Activated B cell treated with CpG ODN at 0.5 μM for 24 hours (primary cell): ENCODE data around the gene MARCHF11. TPM values are rescaled to one million over a fixed set of nuclear protein-coding genes. Genes with fewer than 3 reads are reported as not detected.

Experiments
- ATAC-seq: fragments of 200-7000 bp; cut with Tn5 transposase; one replicate; pipeline ENCODE4 v1.10.0; 2021; ENCODE audit warnings: low read depth, mild to moderate bottlenecking, moderate library complexity
- CTCF ChIA-PET: fragments of 350-600 bp; sonication (Branson Sonifier 250); formaldehyde crosslinking; loops from one replicate; lab custom pipeline; 2021; ENCODE audit warnings: antibody characterized with exemption; lab: Charles Lee
- POLR2A ChIA-PET: fragments of 350-600 bp; sonication (Branson Sonifier 250); formaldehyde crosslinking; loops from one replicate; lab custom pipeline; 2021; ENCODE audit warnings: antibody characterized with exemption; lab: Charles Lee
- DNase-seq: peaks from one replicate; pipeline ENCODE4 v3.0.0; 2022
- H3K27ac Mint-ChIP-seq: one replicate; pipeline ENCODE4 v1.8.0; 2020; ENCODE audit warnings: mixed read lengths
- H3K27me3 Mint-ChIP-seq: one replicate; pipeline ENCODE4 v1.8.0; 2021; ENCODE audit warnings: mixed read lengths
- H3K36me3 Mint-ChIP-seq: one replicate; pipeline ENCODE4 v1.8.0; 2021; ENCODE audit warnings: low read depth, mixed read lengths
- H3K4me1 Mint-ChIP-seq: one replicate; pipeline ENCODE4 v1.8.0; 2021; ENCODE audit warnings: mixed read lengths
- H3K4me3 Mint-ChIP-seq: one replicate; pipeline ENCODE4 v1.8.0; 2020; ENCODE audit warnings: mild to moderate bottlenecking, mixed read lengths
- H3K9me3 Mint-ChIP-seq: one replicate; pipeline ENCODE4 v1.8.0; 2020; ENCODE audit warnings: mixed read lengths
- CTCF ChIP-seq: fragments of 200-600 bp; IDR thresholded peaks from one replicate; pipeline ENCODE4 v1.8.0; 2022; ENCODE audit warnings: antibody characterized with exemption, mild to moderate bottlenecking
- intact Hi-C: fragments of 100-400 bp; cut with micrococcal nuclease; formaldehyde crosslinking; loops from one replicate; pipeline ENCODE4 v1.15.1; 2024
- total RNA-seq: library from RNA; stranded (reverse); gene quantifications from 2 replicates; pipeline ENCODE4 v1.2.3, GENCODE V29; 2022

MARCHF11 gene
- total RNA-seq, 1 donor from 2014 or later: not detected

- H3K27ac Mint-ChIP-seq: no peak overlapping the region
- H3K36me3 Mint-ChIP-seq: no peaks in the 10 kb centered on the region
- no peaks in the 10 kb centered on the region for H3K4me1 Mint-ChIP-seq
- no peak for TF ChIP-seq CTCF
- no peak overlapping the region for H3K4me3 Mint-ChIP-seq
- ChIA-PET POLR2A (no interaction called here), CTCF (no interaction called here)
- intact Hi-C loops: no loop called here
- ATAC-seq (no peak), DNase-seq (no peak)
- no peaks in the 10 kb centered on the region for H3K27me3 Mint-ChIP-seq
- peaks cover 3% of the 10 kb centered on the region for H3K9me3 Mint-ChIP-seq
Observed at GRCh38 chr5:16120579-16120978, 59.0 kb downstream of the MARCHF11 start.

GRCh38 chr5:16119790-16120189 is 59.8 kb downstream of the MARCHF11 start:
- no peak overlapping the region for H3K4me3 Mint-ChIP-seq
- no peak overlapping the region for H3K27ac Mint-ChIP-seq
- intact Hi-C loops: no loop called here

GRCh38 chr5:16115140-16115539 is 64.5 kb downstream of the MARCHF11 start:
- intact Hi-C loops: no loop called here
- Mint-ChIP-seq H3K27me3 (no peaks in the 10 kb centered on the region), H3K36me3 (no peaks in the 10 kb centered on the region), H3K9me3 (peaks cover 3% of the 10 kb centered on the region), H3K27ac (no peak overlapping the region), H3K4me3 (no peak overlapping the region), H3K4me1 (no peaks in the 10 kb centered on the region)
- CTCF ChIA-PET: no interaction called here
- DNase-seq (no peak), ATAC-seq (no peak)
- TF ChIP-seq CTCF: no peak
- POLR2A ChIA-PET: no interaction called here

More at GRCh38 chr5:16119790-16120189, 59.8 kb downstream of the MARCHF11 start:
- ATAC-seq: no peak
- no peak for TF ChIP-seq CTCF
- ChIA-PET POLR2A (no interaction called here), CTCF (no interaction called here)
- H3K36me3 Mint-ChIP-seq: no peaks in the 10 kb centered on the region
- peaks cover 3% of the 10 kb centered on the region for H3K9me3 Mint-ChIP-seq
- H3K4me1 Mint-ChIP-seq: no peaks in the 10 kb centered on the region
- H3K27me3 Mint-ChIP-seq: no peaks in the 10 kb centered on the region
- DNase-seq: no peak

- ChIA-PET POLR2A (no interaction called here), CTCF (no interaction called here)
- no peak overlapping the region for H3K4me3 Mint-ChIP-seq
- H3K9me3 Mint-ChIP-seq: peaks cover 15% of the 10 kb centered on the region
- DNase-seq (no peak), ATAC-seq (no peak)
- intact Hi-C loops: no loop called here
- H3K27me3 Mint-ChIP-seq: no peaks in the 10 kb centered on the region
- H3K4me1 Mint-ChIP-seq: no peaks in the 10 kb centered on the region
- TF ChIP-seq CTCF: no peak
- no peak overlapping the region for H3K27ac Mint-ChIP-seq
- H3K36me3 Mint-ChIP-seq: no peaks in the 10 kb centered on the region
Observed at GRCh38 chr5:16108418-16108817, 71.2 kb downstream of the MARCHF11 start.

GRCh38 chr5:16104961-16105360 is 74.6 kb downstream of the MARCHF11 start:
- Mint-ChIP-seq H3K27me3 (no peaks in the 10 kb centered on the region), H3K9me3 (peaks cover 22% of the 10 kb centered on the region), H3K4me3 (no peak overlapping the region), H3K36me3 (no peaks in the 10 kb centered on the region), H3K4me1 (no peaks in the 10 kb centered on the region), H3K27ac (no peak overlapping the region)
- no peak for TF ChIP-seq CTCF
- DNase-seq: no peak
- intact Hi-C loops: no loop called here
- CTCF ChIA-PET: no interaction called here
- ATAC-seq: no peak
- POLR2A ChIA-PET: no interaction called here
